Measurements from ENCODE around the gene MRPL48.
"Not testable (repeated sequence)": the region's sequence is repeated elsewhere in the genome, so short reads cannot be mapped to it uniquely, and the experiment has no call there.

MRPL48 gene

DNA sequence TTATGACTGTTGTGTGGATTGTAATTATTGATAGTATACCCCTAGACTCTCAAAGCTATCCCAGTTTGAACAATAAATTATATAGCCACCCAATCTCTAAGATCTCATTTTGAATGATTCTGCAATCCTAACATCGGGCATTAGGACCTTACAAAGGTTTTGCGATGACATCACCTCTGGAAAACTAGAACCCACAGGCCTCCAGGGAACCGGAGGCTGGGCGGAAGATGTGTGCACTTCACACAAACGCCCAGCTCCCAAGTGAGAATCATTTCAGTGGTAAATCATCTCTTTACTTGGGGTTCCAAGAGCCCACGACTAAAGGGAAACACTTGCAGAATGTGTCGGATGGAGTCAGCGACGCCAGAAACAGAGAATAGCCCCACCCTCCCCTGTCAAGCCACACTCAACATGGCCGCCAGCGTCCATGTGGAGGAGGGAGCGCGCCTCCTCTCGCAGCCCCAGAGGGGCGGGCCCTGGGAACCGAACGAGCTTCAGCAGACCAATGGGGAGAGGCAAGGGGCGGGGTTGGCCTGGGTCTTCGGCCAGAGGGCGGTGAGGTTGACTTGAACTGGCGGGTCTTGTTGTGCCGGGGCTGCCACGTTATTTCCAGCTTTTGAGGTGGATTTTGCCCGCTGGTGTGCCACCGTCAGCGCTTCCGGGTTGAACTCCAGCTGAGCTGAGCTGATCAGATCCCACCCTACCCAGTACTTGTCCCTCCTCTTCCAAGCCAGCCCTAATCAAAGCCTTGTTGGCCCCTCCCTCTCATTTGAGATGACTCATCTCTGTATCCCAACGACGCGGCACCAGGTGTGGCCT, 8.4 kb upstream of the MRPL48 start:
- peak; percentile 95 for DNase-seq (ENCODE audit: low read depth)

DNA sequence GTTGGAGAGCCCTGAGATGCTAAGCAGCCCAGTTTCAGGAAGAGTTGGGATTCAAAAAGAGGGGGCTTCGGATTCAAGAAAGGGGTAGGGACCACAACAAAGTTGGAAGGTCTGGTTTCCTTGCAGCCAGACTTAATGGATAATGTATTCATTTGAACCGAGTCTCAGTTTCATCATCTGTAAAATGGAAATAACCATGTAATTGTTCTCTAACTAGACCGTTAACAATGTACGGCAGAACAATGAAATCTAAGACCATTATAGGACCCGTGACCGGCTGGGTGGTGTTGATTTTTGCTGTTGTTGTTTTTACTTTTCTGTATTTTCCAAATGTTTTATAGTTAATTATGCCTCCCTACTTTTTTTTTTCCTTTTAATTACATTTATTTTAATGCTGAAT, 6.4 kb upstream of the MRPL48 start:
- DNase-seq (ENCODE audit: low read depth) = no peak

DNA sequence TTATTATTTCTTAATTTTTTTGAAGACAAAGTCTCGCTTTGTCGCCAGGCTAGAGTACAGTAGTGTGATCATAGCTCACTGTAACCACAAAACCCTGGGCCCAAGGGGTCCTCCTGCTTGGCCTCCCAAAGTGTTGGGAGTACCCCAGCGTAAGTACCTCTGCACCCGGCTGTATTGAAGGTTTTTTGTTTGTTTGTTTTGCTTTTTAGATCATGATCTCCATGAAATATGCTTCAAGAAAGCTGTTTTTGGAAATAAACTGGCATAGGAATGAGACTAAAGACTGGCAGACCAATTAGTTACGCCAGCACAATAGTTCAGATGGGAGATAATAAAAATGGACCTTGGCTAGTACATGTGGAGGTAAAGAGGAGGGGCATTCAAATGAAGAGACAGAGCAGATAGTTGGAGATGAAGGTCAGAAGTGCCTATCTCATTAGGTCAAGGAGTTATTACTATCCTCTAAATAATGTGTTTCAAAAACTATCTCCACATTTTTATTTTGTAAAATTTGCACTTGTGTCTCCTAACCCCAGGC, 4.1 kb upstream of the MRPL48 start:
- no peak for DNase-seq (ENCODE audit: low read depth)

DNA sequence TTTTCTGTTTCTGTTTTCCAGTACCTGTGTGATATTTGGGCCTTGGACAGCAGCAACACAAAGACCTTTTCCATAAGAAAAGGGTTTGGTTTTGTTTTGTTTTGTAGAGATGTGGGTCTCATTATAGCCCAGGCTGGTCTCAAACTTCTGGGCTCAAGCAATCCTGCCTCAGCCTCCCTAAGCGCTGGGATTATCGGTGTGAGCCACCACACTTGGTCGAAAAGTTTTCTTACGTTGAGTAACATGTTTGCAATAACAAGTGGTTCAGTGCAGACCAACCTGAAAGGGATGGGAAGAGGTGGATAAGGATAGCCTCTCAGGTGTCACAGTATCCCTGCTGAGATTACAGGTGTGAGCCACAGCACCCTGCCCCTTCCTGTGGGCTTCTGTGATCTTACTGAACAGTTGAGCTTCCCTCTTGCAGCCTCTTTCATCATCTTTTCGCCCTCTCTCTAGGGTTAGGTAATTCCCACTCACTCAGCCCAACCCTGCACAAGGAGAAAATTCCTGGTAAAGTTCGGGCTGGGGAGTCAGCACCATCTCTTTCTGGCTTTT, 3.5 kb upstream of the MRPL48 start:
- no peak for DNase-seq (ENCODE audit: low read depth)

DNA sequence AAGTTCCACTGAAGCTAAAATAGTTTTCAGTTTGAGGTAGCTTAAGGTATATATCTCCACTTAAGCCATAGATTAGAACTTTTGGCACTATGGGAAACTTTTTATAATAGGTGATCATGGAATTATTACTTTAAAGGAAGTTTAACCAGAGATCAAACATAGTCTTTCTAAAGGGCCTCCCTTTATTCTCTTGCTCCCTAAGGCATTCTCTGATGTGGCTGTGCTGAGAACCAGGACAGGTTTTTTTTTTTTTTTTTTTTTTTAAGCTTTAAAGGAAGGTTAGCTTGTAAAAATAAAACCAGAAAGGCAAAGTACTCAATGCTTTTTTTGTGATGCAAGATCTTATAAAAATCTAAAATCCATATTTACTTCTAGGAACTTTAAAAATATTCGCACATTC, 2.9 kb upstream of the MRPL48 start:
- DNase-seq (ENCODE audit: low read depth) = no peak

DNA sequence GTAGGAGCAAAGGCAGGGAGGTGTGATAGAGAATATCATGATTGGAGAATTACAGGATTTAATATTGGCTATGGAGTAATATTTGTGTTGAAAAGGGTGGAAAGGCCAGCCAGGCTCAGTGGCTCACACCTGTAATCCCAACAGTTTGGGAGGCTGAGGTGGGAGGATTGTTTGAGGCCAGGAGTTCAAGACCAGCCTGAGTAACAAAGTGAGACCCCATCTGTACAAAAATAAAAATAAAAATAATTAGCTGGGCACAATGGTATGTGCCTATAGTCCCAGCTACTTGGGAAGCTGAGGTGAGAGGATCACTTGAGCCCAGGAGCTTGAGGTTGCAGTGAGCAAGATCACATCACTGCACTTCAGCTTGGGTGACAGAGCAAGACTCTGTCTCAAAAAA, 2.2 kb upstream of the MRPL48 start:
- not testable (repeated sequence) for DNase-seq (ENCODE audit: low read depth)

DNA sequence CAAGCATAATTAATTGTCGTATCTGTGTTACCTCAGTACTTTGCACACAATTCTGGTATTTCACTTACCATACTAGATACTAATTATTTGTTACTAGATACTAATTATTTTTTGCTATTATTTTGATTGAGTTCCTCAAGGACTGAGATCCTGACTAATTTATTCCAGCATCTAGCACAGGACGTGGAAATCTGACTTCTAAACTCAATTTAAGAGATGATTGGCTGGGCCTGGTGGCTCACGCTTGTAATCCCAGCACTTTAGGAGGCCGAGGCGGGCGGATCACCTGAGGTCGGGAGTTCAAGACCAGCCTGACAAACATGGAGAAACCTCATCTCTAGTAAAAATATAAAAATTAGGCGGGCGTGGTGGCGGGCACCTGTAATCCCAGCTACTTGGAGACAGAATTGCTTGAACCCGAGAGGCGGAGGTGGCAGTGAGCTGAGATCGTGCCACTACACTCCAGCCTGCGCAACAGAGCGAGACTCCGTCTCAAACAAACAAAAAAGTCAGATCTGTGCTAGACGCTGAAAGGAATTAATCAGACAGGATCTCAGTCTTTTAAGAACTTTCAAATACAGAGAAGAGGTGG, 527 bp upstream of the MRPL48 start:
- DNase-seq (ENCODE audit: low read depth) = no peak

DNA sequence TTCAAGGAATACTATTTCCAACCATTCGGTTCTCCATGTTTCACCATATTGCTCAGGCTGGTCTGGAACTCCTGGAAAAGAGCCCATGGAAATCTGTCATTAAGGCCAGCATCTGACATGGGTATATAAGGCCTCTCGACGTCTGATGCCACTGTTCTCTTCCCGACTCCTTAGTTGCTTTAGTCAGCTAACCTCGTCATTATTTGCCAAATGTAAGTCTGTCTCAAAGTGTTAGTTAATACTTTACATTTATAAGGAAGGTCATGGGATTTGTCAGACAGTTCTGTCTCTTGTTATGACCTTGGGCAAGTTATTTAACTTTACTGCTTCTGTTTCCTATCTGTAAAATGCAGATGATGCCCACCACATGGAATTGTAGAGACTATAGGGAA, 1.6 kb downstream of the MRPL48 start:
- DNase-seq (ENCODE audit: low read depth) = no peak

DNA sequence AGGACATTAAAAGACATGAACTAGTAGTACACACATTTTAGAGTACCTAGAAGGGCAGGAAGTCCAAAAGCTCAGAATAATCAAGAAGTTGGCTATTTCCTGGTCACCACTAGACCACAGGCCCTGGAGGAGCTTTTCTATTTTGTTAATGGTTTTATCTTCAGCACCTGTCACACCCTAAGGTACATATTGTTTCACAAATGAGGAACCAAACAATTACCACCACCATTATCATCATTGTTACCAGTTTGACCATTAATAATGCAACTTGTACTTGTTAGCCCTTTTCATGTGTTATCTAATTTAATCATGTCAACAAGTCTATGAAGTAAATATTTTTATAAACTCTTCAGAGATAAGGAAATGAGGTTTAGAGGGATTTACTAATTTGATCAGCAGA, 4.9 kb downstream of the MRPL48 start:
- DNase-seq (ENCODE audit: low read depth) = no peak

DNA sequence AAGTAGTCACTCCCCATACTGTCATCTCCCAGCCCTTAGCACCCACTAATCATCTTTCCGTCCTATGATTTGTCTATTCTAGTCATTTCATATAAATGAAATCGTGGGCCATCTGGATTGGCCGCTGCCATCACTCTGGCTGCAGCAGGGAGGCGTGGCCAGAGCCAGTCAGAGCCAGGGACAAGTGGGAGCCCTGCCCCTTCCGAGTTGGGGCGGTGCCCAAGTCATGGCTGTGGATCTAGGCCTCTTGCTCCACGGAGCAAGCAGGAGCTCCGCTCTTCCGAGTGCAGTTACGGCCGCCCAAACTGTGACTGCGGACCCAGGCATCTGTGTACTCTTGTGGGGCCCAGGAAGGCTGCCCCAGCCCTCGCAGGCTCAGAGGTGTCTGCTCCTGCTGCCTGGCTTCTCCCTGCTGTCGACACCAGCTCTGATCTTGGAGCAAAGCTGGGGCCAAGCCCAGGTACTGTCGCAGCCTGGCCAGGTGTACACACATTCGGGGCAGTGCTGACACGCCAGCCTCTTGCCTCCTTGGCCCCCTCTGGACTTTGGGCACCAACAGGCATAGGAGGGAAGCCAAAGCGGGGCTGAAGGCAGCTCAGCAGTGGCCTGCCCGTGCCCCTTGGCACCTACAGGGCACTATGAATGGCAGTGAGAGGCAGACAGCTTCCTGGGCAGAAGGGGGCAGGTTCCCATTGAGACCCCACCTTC, 8.4 kb downstream of the MRPL48 start:
- DNase-seq (ENCODE audit: low read depth) = no peak

DNA sequence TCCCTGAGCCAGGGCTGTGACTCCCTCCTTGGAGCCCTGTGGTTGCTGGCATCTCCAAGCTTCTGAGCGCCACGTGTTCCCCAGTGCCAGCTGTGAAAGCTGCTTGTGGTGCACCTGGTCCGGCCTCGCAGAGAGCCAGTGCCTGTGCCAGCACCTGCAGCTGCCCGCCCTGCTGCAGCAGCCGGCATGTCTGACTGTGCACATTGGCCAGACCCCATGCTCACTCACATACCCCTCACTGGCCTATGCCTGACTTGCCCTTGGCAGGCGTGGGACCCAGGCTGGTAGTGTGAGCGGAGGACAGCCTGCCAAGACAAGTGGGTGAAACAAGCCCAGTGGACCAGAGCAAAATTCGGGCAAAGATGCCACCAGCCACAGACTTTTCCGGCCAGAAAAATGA, 9.8 kb downstream of the MRPL48 start:
- no peak for DNase-seq (ENCODE audit: low read depth)

DNA sequence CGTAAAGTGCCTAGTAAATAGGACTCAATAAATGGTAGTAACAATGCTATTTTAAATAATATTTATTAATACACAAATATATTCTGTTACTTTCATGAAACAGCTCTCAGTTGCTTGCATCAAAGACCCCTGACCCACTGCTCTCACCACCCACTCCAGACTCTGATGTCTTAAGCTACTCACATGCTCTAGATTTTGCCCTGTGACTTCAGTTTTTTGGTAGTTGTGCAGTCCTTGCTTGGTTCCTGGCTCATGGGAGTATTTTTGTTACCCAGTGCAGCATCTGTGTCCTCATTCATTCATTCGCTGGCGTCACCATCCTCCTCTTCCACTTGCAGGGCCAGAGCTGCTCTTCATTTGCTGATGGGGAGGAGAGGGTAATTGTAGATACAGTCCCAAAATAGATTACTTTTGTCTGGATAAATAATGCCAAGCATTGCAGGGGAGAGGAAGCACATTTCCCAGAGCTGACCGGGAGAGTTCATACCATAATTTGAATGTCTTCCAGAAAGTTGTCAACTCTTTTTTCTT, 12.7 kb downstream of the MRPL48 start:
- DNase-seq (ENCODE audit: low read depth) = no peak

DNA sequence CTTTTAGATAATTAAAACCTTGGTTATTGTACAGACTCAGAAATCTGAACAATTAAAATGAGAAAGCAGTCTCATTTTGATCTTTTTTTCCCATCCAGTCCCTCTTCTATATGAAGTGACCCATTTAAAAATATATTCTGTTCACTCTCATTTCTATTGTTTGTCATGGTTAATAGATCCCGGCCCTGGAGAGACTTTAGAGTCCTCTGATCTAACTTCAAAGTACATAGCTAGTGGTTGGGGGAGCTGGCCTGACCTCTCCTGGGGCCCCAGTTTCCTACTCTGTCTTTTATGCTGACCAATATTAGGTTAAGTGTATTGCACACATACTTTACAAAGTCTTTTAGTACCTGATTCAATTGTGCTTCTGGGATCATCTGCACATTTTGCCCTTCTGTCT, 13.5 kb downstream of the MRPL48 start:
- DNase-seq (ENCODE audit: low read depth) = no peak

DNA sequence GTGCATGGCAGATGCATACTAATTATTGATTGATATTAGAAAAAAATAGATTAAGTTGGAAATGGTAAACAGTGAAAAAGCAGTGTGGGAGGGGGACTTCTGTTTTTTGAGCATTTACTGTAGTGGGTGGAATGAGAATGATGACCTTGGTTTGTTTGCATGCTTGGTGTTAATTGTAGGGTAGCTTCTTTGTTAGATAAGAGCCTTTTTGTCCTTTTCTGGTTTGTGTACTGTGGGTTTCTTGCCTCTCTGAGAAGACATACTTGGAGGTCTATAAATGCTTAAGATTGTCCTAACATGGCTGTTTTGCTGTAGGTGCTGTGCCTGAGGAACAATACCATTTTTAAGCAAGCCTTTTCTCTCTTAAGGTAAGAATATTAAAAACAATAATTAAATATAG, 17.0 kb downstream of the MRPL48 start:
- no peak for DNase-seq (ENCODE audit: low read depth)

DNA sequence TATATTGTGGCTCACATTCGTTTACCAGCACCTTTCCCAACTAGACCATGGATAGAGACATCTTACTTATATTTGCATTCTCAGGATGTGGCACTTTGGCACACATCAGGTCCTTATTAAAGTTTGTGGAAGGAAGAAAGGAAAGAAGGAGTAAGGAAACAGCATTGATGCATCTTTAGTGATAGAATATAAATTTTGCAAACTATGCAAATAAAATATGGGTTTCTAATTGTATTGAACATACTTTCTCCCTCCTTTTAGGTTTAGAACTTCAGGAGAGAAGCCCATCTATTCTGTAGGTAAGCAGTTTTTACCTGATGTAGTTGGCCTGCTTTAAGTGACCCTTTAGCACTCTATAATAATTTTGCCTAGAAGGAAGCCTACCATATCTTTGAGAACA, 20.4 kb downstream of the MRPL48 start:
- DNase-seq (ENCODE audit: low read depth) = no peak

DNA sequence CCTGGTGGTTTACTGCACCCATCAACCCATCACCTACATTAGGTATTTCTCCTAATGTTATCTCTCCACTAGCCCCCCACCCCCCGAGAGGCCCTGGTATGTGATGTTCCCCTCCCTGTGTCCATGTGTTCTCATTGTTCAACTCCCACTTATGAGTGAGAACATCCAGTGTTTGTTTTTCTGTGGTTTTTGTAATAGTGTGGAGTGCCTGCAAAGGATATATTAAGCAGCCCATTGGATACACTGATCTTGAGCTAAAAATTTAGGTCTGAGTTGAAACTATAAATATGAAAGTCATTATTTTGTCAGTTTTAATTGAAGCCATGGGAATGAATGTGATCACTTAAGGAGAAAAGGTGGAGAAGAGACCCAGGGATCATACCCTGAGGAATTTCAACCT, 23.0 kb downstream of the MRPL48 start:
- DNase-seq (ENCODE audit: low read depth) = no peak

DNA sequence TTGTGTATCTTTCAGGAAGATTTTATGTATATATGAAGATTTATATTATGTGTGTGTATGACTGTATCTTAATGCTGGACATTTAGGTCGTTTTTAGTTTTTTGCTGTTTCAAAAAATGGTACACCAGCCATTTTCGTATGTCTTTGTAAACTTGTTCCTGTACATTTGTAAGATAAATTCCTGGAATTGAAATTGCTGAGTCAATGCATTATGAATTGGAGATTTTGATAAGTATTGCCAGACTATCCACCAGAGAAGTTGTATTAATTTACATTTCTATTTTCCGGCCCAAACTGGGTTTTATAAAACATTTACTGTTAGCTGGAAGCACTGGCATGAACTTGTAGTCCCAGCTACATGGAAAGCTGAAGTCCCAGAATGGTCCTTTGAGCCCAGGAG, 24.6 kb downstream of the MRPL48 start:
- no peak for DNase-seq (ENCODE audit: low read depth)

DNA sequence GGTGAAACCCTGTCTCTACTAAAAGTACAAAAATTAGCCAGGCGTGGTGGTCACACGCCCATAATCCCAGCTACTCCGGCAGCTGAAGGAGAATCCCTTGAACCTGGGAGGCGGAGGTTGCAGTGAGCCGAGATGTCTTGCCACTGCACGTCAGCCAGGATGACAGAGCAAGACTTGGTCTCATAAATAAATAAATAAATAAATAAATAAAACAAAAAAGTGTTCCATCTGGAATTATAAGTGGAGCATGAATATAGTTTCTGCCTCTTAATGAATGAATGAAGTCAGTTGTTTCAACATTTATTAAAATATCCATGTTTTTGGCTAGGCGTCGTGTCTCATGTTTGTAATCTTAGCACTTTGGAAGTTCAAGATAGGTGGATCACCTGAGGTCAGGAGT, 27.1 kb downstream of the MRPL48 start:
- DNase-seq (ENCODE audit: low read depth) = no peak

DNA sequence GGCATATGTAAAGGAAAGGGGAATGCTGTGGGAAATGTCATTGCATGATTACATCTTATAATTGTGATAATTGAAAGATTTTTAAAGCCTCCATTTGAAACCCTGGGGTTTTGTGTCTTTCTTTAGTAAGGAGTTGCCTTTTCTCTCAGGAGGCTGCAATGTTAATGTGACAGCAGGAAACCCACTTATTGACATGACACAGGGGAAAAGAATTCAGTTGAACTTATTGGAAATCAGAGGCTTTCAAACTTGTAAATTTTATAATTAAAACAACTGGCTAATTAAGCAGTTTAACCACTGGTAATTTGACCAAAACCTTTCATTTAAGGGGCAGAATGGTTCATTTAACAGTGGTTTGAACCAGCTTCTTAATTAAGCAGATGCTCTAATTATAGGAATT, 31.2 kb downstream of the MRPL48 start:
- no peak for DNase-seq (ENCODE audit: low read depth)

DNA sequence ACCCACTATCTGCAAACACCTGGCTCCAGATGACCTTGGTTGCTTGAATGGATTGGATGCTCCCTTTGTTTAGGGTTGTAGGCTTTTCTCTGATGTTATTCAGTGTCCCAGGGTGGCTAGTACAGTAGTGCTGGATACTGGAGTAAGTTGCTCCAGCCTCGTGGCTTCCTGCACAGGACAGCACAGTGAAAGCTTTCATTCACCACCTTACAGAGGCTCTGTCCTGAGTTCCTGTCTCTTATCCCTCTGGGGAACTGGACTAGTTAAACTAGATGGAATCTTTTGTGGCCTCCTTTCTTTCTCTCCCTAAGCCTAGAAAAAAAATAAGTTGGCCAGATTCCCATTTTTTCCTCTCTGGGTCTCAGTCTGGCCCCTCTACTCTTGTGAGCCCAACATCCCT, 42.6 kb downstream of the MRPL48 start:
- DNase-seq (ENCODE audit: low read depth) = no peak

DNA sequence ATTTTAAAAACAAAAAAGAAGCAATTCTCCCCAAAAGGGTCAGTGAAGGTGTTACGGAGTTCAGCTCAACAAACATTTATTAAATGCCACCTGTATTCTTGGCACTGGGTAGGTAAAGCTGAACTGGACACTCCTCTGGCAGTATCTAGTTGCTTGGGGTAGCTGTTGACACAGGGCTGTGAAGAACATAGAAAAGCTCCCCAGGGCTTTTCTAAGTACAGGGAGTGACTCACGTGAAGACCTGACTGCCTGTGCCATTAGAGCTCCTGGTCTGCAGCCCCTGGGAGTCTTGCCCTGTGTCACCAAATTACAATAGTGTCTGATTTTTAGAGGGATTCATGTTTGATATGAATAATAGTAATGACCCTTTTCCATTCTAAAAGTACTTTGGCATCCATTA, 45.4 kb downstream of the MRPL48 start:
- no peak for DNase-seq (ENCODE audit: low read depth)

DNA sequence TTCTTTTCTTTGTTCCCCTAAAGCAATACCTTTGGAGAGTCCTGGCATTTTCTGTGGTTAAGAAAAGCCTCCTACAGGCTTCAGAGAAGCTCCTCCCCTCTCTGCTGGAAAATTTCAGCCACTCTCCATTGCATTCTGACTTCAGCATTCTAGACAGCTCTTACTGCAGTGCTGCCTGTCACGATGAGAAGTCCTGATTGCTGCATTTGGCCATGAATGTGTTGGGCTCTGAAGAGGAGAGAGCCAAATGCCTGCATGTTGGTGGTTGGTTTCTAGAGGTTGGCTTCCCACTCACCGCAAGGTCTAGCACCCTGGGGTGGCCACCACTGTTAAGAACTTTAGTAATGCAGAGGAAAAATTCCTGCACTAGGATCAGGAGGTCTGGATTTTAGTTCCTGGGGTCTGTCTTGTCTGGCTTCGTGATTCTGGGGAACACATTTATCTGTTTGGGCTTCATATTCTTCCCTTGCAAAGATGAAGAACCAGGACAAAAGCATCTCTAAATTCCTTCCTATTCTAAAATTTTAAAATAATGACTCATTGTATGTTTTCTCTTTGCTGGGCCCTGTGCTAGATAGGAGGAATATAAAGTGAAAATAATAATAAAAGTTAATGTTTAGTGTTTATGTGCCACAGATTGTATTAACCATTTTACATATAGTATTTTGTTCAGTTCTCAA, 50.9 kb downstream of the MRPL48 start:
- no peak for DNase-seq (ENCODE audit: low read depth)
